Measurements from ENCODE around the gene PRKCQ. TPM values are rescaled to one million over a fixed set of nuclear protein-coding genes. Genes with fewer than 3 reads are reported as not detected.

PRKCQ gene
- total RNA-seq, 4 donors from 2014 or later = 1.8 to 11.6 (median 3.7) TPM

GRCh38 chr10:6543431-6544005 is 36.6 kb downstream of the PRKCQ start:
- DNase-seq = peak in 2 of 3 donors; percentile 32 to 59
- Histone ChIP-seq H3K27me3 (no peaks in the 10 kb centered on the region), H3K27ac (peak overlapping the region; percentile 60 to 77 (median 66)), H3K4me3 (no peak overlapping the region), H3K4me1 (no peaks in the 10 kb centered on the region), H3K36me3 (no peaks in the 10 kb centered on the region), H3K9me3 (no peaks in the 10 kb centered on the region)
- TF ChIP-seq CTCF (IDR thresholded peaks at IDR 0.05) (no peak), POLR2A (IDR thresholded peaks at IDR 0.05) (no peak)

- DNase-seq = peak in 2 of 3 donors; percentile 43 to 58
- H3K4me3 ChIP-seq = no peak overlapping the region
- H3K36me3 ChIP-seq = no peaks in the 10 kb centered on the region
- H3K27me3 ChIP-seq = no peaks in the 10 kb centered on the region
- TF ChIP-seq POLR2A (IDR thresholded peaks at IDR 0.05) (no peak), CTCF (IDR thresholded peaks at IDR 0.05) (no peak)
- H3K9me3 ChIP-seq = no peaks in the 10 kb centered on the region
- peak overlapping the region; percentile 60 to 77 (median 66) for H3K27ac ChIP-seq
- H3K4me1 ChIP-seq = no peaks in the 10 kb centered on the region
Observed at GRCh38 chr10:6542999-6543430, 37.1 kb downstream of the PRKCQ start.

GRCh38 chr10:6539833-6540232 is 40.2 kb downstream of the PRKCQ start:
- Histone ChIP-seq H3K4me3 (no peak overlapping the region), H3K27ac (no peak overlapping the region), H3K9me3 (no peaks in the 10 kb centered on the region), H3K27me3 (no peaks in the 10 kb centered on the region), H3K36me3 (no peaks in the 10 kb centered on the region), H3K4me1 (no peaks in the 10 kb centered on the region)
- TF ChIP-seq POLR2A (IDR thresholded peaks at IDR 0.05) = no peak
- TF ChIP-seq CTCF (IDR thresholded peaks at IDR 0.05) = no peak
- no peak for DNase-seq

- Histone ChIP-seq H3K27ac (no peak overlapping the region), H3K27me3 (no peaks in the 10 kb centered on the region), H3K36me3 (no peaks in the 10 kb centered on the region), H3K4me3 (no peak overlapping the region), H3K9me3 (no peaks in the 10 kb centered on the region), H3K4me1 (no peaks in the 10 kb centered on the region)
- TF ChIP-seq CTCF (IDR thresholded peaks at IDR 0.05) = no peak
- no peak for TF ChIP-seq POLR2A (IDR thresholded peaks at IDR 0.05)
- DNase-seq = no peak
Observed at GRCh38 chr10:6537770-6538169, 42.3 kb downstream of the PRKCQ start.

- Histone ChIP-seq H3K4me1 (no peaks in the 10 kb centered on the region), H3K27me3 (no peaks in the 10 kb centered on the region), H3K27ac (no peak overlapping the region), H3K4me3 (no peak overlapping the region), H3K9me3 (no peaks in the 10 kb centered on the region), H3K36me3 (no peaks in the 10 kb centered on the region)
- TF ChIP-seq CTCF (IDR thresholded peaks at IDR 0.05) (no peak), POLR2A (IDR thresholded peaks at IDR 0.05) (no peak)
- no peak for DNase-seq
Observed at GRCh38 chr10:6536102-6536501, 44.0 kb downstream of the PRKCQ start.

Data from Peyer's patch (tissue), 4 donors.